Stimulated activated CD4-positive, alpha-beta T cell treated with anti-CD3 and anti-CD28 coated beads, Interleukin-12 subunit alpha, Interleukin-12 subunit beta, amount 100 ng/mL, for 24 hours (primary cell): Measurements from ENCODE around the gene PARP8.

ENCODE experiments used
- DNase-seq, 2 experiments: peaks; one replicate each; pipeline ENCODE4 v3.0.0-alpha.2; 2020; ENCODE audit warnings: low read depth in 2 of 2

The PARP8 gene

DNA sequence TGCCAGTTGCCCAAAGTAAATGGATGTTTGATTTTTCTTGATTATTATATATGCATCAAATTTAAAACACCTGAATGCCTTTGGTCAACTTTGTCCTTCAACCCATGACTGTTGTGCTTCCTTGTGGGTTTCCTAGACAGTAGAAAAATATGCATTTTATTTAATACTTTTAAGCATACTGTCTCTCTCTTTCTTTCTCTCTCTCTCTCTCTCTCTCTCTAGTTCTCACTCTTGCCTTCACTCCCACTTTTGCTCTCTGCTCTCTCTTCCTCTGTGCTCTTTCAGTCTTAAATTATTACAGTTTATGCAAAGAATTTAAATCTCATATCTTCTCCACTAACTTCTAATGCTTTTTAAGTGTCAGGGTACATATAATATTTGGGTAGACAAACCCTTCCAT lies 173.0 kb downstream of the PARP8 start:
- no peak for DNase-seq

DNA sequence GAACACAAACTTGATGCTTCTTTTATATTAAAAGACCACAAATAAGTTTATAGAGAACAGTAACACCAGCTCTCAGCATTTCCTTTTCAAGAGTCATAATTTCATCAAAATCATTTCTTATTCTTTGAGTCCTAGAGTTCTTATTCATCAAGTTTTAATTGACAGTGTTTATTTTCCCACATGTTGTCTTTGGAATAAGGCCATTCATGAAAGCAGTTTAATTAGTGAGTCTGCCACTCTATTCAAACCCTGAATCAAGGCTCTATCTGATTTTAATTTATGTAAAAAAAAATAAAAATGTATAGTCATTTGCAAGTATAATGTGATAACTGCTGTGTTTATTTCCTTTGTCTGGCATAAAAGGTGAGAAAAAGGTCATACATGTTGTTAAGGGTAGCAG lies 176.7 kb downstream of the PARP8 start:
- no peak for DNase-seq

DNA sequence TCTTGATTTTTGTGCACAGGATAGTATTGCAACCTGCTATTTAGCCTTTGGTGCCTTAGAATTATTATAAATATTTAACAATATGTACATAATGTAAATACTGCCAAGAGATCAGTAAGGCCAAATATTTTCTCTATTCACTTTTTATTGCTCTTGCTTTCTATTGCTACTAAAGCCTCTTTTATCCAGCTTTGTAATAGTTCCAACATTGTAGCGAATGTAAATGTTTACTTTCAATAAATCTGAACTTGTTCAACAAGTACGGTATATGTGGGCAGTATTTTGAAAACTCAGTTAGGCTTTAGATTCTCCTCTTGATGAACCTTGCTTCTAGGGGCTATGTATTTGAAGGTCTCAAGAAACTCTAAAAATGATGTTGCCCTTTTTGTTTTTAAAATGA lies 179.8 kb downstream of the PARP8 start:
- no peak for DNase-seq

DNA sequence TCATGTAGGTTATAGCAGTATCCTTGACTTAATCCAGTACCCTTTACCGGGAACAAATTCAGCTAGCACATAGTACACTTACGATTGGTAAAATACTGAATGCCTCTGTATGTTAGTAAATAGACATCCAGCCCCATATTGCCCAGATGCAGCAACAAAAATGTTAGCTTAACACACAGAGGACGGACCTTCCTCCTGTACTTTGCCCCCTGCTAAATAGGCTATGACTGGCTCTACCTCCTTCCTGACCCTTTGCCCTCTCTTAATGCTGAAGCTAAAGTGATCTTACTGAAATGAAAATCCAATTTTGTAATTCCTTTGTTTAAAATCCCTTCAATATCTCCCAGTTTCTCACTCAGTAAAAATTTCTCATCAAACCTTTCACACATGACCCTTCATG lies 183.1 kb downstream of the PARP8 start:
- DNase-seq: no peak

DNA sequence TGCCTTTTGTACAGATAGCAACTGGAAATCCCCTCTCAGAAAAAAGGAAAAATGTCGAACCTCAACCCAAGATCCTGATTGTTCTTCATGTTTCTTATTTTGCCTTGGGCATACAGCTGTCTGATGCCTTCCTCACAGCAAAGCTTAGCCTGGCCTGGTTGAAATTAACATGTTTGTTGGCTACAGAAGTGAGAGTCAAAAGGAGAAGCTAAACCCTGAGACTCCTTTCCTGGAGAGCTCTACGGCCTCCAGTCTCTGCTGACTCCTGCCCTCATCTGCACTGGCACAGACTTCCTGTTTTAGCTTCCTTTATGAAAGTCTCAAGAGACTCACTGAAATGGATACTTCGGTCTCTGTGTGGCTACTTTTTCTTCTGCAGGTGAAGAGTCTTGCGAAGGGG lies 186.7 kb downstream of the PARP8 start:
- no peak for DNase-seq

DNA sequence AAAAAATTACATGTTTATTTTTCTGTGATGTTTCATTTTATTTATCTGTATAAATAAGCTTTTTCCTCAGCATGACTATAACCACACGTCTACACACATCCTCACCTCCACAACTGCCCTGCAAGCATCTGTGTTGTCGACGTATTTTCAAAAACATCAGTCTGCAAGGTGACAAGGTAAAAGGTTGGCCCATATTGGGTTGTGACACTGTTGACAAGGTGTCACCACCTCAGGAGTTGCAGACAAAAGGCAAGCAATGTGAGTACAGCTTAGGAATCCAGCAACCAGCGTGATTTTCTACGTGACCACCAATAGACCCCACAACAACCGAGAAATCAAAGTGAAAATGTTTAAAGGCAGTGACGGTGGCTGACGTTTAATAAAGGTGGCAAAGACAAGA lies 187.6 kb downstream of the PARP8 start:
- no peak for DNase-seq

DNA sequence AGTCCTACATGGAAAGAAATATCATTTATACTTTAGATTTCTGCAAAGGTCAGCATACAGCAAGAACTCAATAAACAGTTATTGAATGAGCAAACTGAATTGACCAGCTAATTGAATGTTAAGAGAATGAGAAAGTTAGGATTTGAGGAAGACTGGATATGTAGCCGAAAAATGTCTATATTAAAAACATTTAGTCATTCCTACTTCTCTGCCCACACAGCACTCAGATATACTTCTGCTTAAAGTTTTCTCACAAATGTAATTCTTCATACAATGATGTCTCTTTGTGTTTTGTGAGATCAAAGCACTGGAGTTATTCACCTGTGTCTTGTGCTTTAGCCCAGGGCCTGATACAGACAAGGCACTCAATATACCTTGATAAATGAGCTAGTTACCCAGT lies 188.6 kb downstream of the PARP8 start:
- no peak for DNase-seq

DNA sequence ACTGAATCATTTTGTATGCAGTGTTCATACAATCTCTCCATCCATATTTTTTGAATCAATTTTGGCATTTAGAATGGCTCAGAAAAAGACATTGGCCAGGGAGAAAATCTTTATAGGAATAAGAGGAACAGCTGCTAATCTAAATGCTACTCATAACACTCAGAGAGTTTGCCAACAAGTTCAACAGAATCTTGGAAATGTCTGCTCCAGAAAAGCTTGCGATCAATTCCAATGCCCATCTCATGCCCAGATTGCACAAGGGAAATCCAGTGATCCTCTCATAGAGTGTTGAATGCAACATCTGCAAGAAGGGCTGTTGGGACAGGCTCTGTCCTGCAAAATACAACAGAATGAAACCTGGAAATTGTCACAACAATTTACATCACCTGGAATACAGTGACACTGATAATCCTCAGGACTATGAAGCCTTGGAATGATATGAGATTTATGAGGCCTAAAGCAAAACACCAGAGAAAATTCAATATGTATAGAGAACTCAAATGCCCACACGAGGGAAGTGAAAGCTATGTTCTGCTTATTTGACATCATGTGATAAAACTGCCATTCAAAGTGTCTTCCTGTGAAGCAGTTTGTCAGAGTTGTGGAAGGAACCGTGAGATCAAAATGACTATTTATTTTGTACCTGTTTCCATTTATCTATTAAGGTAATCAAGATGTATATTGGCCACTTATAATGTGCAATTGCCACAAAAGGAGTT lies 190.1 kb downstream of the PARP8 start:
- no peak for DNase-seq

DNA sequence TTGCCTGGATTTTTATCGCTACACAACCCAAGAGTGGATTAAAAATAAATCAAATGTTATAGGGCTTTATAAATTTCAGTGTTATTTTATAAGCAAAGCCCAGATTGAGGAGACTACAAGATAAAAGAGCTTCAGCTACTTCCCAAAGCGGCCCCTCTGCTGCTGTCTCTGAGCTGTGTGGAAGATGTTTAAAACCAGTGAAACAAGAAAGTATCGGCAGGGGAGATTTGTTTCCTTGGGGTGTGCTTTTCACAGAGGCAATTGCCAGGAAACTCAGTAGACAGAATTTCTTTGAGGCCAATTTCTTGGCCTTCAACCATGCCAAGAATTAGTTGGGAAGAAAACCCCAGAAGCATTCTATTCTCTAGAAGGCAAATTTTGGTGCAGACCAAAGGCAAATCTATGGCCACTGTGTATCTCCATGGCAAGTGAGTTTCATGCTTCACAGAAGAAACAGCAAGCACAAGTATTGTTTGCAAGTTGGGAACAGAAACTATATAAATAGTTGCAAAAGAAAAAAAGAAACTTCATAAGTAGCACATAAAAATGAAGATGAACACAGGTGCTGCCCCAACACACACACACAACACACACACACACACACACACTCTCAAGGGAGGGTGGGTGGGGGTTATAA lies 197.2 kb downstream of the PARP8 start:
- no peak for DNase-seq

DNA sequence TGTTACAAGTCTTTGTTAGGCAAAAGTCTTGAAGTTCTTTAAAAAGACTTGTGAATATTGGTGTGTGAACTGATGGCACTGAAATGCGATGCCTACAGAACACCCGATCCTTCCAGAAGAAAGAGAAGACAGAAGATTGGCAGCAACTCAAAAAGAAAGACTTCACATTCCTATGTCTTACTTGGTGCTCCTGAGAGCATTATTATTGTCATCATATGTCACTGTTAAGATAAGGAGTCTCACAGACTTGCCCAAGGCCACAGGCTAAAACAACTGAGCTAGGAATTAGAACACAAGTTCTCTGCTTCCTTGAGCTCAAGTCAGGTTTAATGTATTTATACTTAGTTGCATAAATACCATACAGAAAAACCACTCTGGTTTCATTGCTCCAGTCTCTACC lies 198.0 kb downstream of the PARP8 start:
- DNase-seq: no peak

DNA sequence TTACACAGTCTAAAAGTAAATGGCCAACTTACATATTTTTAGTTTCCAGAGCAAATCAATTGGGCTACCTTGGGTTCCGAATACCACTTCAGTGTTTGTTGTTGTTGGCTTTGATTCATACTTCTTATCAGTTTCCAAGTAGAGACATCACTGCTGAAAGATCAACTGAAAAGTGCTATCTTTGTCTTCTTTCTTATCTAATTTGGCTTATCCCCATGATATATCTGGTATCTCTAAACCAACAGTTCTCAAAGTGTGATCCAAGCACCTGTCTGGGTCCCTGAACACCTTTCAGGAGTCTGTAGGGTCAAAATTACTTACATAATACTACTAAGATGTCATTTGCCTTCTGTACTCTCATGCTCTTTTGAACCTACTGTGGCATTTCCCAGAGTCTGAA lies 200.0 kb downstream of the PARP8 start:
- no peak for DNase-seq

DNA sequence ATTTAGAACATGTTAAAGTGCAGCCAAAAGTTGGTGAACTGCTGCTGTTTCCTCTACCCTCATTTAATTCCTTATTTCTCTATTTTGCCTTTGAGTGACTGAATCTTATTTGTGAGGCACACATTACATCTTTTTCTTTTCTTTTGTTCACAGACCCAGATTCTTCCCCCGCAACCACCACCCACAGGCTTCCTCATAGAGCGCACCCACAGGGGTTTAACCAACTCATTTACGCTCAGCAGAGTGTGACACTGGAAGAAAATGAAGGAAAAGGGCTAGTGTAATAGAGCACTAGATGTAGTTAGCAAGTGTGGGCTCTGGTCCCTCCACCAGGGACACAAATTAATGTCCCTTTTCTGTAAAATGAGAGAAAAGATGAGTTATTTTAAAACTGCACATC lies 200.7 kb downstream of the PARP8 start:
- DNase-seq: no peak

DNA sequence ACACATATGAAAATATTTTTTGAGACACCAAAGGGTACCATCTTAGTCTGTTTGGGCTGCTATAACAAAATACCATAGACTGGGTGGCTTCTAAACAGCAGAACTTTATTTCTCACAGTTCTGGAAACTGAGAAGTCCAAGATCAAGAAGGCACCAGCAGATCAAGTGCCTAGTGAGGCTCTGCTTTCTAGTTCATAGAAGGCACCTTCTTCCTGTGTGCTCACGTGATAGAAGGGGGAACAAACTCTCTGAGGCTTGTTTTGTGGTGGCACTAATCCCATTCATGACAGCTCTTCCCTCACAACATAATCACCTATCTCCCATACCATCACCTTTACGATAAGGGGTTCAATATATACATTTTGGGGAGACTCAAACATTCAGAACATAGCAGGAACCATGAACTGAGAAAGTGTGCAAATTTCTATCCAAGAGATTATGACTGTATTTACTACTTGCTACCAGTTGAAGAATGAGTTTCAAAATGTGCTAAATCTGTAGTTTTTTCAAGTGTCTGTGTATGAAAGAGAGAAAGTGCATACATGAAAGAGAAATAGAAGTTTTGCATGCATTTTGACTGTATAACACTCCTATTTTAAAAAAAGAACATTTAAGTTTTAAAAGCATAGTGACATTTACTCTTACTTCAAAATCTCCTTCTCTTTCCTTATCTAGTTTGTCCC lies 207.3 kb downstream of the PARP8 start:
- DNase-seq: no peak

DNA sequence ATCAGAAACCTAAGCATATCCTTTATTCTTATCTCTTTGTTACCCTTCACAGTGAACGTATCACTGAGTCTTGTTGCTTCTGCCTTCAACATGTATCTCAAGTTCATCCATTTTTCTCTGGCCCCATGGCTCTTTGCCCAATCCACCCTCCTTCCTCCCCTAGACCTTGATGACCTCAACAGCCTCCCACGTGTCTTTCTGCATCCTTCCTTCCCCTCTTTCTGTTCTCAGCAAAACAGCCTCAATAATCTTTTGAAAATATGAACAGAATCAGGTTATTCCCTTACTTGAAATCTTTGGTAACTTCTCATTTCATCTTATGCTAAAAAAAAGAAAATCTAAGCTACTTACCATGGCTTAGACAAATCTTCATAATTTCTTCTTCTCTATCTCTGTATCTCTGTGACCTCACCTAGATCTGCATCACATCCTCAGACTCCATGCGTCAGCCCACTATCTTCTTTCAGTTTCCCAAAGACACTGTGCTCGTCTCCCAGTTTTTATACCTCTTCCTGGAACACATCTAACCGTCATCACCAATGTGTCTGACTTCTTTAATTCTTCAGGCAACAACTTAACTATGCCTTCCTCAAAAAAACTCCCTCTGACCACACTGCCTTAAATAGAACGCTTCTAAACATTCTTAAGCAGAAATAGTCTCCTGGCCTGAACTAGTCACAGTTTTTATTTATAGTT lies 208.0 kb downstream of the PARP8 start:
- DNase-seq: no peak

DNA sequence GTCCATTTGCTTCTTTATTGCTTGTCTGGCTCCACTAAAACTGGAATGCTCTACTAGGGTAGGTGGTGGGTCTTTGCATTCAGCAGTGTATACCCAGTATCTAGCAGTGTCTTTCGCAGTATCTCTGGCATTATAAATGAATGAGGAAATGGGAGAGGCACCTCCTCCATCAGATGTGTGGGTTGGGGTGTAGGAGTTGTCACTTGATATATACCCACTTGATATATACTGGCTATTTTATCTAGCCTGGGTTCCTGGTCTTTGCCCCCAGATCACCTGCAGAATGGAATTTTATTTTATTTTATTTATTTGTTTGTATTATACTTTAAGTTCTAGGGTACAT lies 208.5 kb downstream of the PARP8 start:
- DNase-seq: no peak

DNA sequence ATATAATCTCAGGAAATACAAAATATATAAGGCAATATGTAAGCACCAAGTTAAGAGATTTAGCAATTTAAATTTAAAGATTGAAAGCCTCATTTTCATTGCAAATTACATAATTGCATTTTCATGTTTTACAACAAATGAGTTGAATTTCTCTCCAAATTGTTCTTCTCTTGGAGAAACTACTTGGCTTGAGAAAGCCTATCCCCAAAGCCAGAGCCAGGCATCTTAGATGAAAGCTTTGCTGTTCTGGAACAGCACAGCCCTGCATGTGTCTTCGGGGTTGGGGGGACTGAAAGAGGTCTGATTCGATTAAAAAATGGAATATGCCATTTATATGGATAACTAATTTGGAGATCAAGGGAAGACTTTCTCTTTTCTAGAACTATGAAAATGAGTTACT lies 212.0 kb downstream of the PARP8 start:
- DNase-seq: no peak

DNA sequence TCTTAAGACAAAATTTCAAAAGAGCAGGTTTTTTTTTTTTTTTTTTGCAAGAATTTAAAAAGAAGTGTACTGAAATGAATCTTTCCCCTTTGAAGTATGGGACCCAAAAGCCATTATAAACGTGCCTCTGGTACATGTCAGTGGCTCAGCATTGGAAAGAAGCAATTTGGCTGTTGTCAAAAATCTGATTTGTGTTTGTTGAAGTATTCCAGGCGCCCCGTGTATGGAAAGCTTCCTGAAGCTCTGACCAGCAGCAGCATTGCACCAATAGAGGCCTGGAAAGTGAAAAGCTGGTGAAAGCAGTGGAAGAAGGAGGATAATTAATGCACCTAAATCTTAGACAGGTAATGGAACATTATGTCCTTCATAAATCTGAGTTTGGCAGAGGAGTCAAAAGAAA lies 215.0 kb downstream of the PARP8 start:
- DNase-seq: no peak

DNA sequence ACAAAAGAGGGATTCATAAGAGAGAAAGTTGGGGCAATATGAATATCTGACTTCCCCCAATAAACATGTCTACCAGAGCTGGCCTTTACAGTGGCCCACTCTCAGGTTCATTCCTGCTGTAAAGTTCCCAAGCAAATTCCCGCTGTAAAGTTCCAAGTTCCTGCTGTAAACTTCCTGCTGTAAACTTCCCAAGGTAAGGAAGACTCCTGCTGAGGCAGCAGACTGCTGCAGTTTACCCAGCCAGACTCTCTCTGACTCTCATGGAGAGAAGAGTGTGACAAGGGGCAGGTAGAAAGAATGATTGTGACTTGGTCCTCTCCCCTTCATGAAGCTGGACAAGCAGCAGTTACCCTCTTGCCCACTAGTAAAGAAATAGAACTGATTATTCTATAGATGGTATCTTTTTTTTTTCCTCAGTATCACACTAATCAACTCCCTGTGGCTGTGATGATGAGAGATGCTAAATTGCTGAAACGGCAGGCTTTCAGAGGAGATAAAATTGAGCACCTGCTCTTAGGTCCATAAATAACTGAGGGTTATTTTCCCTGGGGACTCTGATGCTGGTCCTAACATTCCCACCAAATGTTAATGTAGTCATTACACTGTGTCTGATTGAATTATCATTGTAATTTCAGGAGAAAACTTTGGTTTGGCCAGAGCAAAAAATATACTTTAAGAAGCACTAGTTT lies 220.4 kb downstream of the PARP8 start:
- DNase-seq: no peak

DNA sequence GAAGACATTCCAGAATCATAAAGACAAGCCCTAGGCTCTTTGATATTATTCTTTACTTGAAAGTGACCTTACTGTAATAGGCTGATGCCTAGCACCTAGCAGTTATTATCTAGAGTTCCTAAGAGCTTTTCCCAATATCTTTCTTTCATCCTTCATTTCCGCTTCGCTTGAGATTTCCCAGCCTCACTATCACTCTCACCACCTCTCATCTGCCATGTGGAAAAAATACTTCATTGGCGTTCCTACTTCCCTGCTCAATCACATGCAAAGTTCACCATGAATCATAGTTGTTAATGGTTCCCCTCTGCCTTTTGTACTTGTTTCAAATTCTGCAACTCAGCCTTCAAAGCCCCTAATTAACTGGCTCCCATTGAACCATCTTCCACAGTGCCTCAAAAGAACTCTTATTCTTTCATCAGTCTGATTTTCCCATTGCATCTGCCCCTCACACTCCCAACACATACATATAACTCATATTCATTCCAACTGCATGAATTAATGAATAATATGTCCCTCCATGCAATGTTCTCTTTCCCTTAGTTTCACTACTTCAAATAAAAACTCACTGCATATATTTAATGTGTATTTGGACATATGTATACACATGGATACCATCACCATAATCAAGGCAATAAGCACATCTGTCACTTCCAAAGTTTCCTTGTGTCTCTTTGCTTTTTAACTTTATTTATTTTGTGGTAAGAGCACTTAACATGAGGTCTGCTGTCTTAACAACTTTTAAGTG lies 221.6 kb downstream of the PARP8 start:
- no peak for DNase-seq

DNA sequence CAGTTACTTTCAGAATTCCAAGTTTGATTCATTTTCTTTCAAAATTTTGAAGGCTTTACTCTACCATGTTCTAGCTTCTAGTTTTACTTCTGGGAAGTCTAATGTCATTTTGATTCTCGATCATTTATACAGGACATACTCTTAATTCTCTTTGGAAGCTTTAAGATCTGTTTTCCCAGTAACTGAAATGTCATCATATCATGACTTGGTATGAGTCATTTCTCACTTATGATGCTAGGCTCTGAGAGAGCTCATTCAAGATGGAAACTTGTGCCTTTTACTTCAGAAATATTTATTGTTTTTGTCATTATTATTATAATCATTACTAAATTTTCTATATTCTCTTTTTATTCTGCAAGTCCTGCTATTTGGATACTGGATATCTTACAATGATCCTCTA lies 222.3 kb downstream of the PARP8 start:
- no peak for DNase-seq

DNA sequence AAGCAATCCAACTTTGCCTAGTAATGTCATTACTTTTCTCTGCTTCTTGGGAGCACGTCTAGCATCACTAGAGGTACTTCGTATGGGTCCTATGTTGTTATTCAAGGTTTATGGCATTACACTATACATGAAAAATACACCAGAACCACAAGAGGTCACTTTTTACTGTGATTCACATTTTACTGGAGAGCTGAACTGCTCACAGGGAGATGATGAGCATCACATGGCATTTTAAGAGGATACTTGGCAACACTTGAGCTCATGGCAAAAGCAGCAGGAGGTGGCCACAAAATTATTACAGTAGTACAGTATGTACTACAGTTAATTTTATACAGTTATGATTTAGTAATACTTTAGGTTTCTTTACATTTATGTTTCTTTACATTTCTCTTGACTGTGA lies 223.4 kb downstream of the PARP8 start:
- DNase-seq: no peak
